OCI-LY7 (cell line): Measurements from ENCODE around the gene SPOCK1.

Experiments used
- CTCF ChIP-seq: fragments of 200-600 bp; sonication (generic); conservative IDR thresholded peaks from 2 replicates; pipeline ENCODE4 v1.5.1; 2014; ENCODE audit warnings: mild to moderate bottlenecking, antibody characterized with exemption, low read length, moderate library complexity, mixed read lengths
- EZH2phosphoT487 ChIP-seq: fragments of 200-600 bp; sonication (generic); IDR thresholded peaks from 2 replicates; pipeline ENCODE4 v1.6.1; 2018; ENCODE audit warnings: low read depth, borderline replicate concordance, mild to moderate bottlenecking, mixed run types, antibody characterized with exemption, low read length, moderate library complexity, mixed read lengths

- TF ChIP-seq EZH2phosphoT487 (no peak), CTCF (no peak)
These were observed 192.2 kb downstream of the SPOCK1 start for GRCh38 chr5:137306903-137307302.
